SU-DHL-6 (cell line): ENCODE measurements around the gene RAP1GAP2.

Experiments used
- H2AFZ ChIP-seq: fragments of 200-600 bp; sonication (generic); 2 replicates; pipeline ENCODE4 v1.6.1; 2014; ENCODE audit warnings: low read depth, mild to moderate bottlenecking, moderate library complexity, mixed read lengths, antibody characterized with exemption, low read length; ENCODE audit not compliant: severe bottlenecking
- H3F3A ChIP-seq: fragments of 200-600 bp; shearing (Covaris generic); 2 replicates; pipeline ENCODE4 v1.6.0; 2016; ENCODE audit warnings: antibody characterized with exemption, mild to moderate bottlenecking; ENCODE audit not compliant: insufficient read depth
- H3K27ac ChIP-seq: fragments of 200-600 bp; sonication (generic); 2 replicates; pipeline ENCODE4 v1.5.1; 2016; ENCODE audit warnings: low read depth, mild to moderate bottlenecking, low read length, moderate library complexity, mixed read lengths
- H3K27me3 ChIP-seq: fragments of 200-600 bp; sonication (generic), shearing (Covaris generic); 2 replicates; pipeline ENCODE4 v1.6.0; 2014; ENCODE audit warnings: mild to moderate bottlenecking, low read length
- H3K36me3 ChIP-seq: fragments of 200-600 bp; sonication (generic); 2 replicates; pipeline ENCODE4 v1.6.1; 2014; ENCODE audit warnings: mild to moderate bottlenecking, low read length, mixed read lengths
- H3K4me2 ChIP-seq: fragments of 300-600, 200-600 bp; shearing (Covaris generic), sonication (generic); 2 replicates; pipeline ENCODE4 v1.6.0; 2014; ENCODE audit warnings: low read length, low read depth, mild to moderate bottlenecking; ENCODE audit not compliant: poor library complexity, severe bottlenecking
- H3K4me3 ChIP-seq: fragments of 200-600 bp; sonication (generic); 2 replicates; pipeline ENCODE4 v1.5.1; 2014; ENCODE audit warnings: antibody characterized with exemption, low read length, mild to moderate bottlenecking, mixed read lengths; ENCODE audit not compliant: insufficient read depth, poor library complexity, severe bottlenecking
- H3K79me2 ChIP-seq: fragments of 200-600 bp; sonication (generic); 2 replicates; pipeline ENCODE4 v1.6.1; 2014; ENCODE audit warnings: mild to moderate bottlenecking, low read length, moderate library complexity; ENCODE audit not compliant: insufficient read depth
- H3K9ac ChIP-seq: fragments of 200-600 bp; sonication (generic); 2 replicates; pipeline ENCODE4 v1.7.0; 2014; ENCODE audit warnings: mild to moderate bottlenecking, low read length
- H3K9me2 ChIP-seq: fragments of 200-600 bp; sonication (generic); replicated peaks from 2 replicates; pipeline ENCODE4 v1.6.1; 2014; ENCODE audit warnings: low read length; ENCODE audit not compliant: insufficient read depth
- H3K9me3 ChIP-seq: fragments of 200-600 bp; sonication (generic); 2 replicates; pipeline ENCODE4 v1.6.1; 2014; ENCODE audit warnings: low read length, mixed read lengths; ENCODE audit not compliant: insufficient read depth
- H4K20me1 ChIP-seq: fragments of 200-600 bp; sonication (generic); 2 replicates; pipeline ENCODE4 v1.6.1; 2014; ENCODE audit warnings: low read depth, mild to moderate bottlenecking, antibody characterized with exemption, low read length, moderate library complexity, mixed read lengths
- EZH2phosphoT487 ChIP-seq: fragments of 200-600 bp; sonication (generic), shearing (Covaris generic); conservative IDR thresholded peaks from 2 replicates; pipeline ENCODE4 v1.6.1; 2018; ENCODE audit warnings: mild to moderate bottlenecking, antibody characterized with exemption, low read length, moderate library complexity, mixed read lengths
- TF ChIP-seq, protein P1 (sequence below): fragments of 200-600 bp; sonication (generic); IDR thresholded peaks from one replicate; pipeline ENCODE4 v1.5.1; 2017; ENCODE audit warnings: antibody characterized with exemption, mild to moderate bottlenecking, low read length, moderate library complexity; ENCODE audit not compliant: insufficient read depth, poor library complexity, severe bottlenecking

The RAP1GAP2 gene

DNA sequence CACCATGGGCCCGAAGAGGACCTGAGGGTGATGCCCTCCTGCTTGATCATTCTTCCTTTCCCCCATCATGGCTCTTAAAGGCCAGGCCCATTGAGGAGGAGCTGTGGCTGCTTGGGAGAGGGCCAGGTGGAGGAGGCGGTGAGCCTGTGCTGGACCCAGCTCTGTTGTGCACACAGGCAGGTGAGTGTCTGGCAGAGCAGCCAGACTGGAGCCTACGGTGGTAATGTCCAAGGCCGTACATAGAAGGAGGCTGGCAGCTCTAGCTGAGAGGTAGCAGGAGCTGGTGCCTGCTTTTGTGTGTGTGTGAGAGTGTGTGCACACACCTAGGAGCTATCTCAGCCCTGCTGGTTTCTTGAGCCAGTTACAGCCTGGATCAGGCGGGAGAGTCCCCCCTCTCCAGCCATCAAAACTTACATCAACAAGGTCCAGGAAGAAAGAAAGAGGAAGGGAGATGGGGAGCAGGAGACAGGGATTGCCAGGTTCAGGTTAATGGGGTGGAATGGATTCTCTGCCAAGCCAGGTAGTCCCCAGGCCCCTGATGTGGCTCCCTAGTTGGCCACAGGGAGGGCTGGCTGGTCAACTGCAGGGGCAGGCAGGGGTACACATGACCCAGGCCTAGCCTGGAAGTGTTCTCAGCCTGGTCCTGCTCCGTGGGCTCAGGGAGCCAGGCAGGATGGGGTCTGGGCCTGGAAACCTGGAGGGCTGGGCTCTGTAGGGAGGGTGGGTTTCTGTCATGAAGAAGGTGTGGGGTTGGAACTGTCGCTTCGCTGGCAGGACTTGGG, 107.1 kb downstream of the RAP1GAP2 start:
- no peaks in the 10 kb centered on the region for H3K79me2 ChIP-seq
- H3K27ac ChIP-seq, result no peak overlapping the region
- TF ChIP-seq, protein P1, sequence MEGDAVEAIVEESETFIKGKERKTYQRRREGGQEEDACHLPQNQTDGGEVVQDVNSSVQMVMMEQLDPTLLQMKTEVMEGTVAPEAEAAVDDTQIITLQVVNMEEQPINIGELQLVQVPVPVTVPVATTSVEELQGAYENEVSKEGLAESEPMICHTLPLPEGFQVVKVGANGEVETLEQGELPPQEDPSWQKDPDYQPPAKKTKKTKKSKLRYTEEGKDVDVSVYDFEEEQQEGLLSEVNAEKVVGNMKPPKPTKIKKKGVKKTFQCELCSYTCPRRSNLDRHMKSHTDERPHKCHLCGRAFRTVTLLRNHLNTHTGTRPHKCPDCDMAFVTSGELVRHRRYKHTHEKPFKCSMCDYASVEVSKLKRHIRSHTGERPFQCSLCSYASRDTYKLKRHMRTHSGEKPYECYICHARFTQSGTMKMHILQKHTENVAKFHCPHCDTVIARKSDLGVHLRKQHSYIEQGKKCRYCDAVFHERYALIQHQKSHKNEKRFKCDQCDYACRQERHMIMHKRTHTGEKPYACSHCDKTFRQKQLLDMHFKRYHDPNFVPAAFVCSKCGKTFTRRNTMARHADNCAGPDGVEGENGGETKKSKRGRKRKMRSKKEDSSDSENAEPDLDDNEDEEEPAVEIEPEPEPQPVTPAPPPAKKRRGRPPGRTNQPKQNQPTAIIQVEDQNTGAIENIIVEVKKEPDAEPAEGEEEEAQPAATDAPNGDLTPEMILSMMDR, result no peak
- no peak for TF ChIP-seq EZH2phosphoT487
- H3K4me2 ChIP-seq, result no peak overlapping the region
- no peak overlapping the region for H3K4me3 ChIP-seq
- H3F3A ChIP-seq, result no peaks in the 10 kb centered on the region
- no peaks in the 10 kb centered on the region for H3K27me3 ChIP-seq
- H3K9me2 ChIP-seq, result no peaks in the 10 kb centered on the region
- no peaks in the 10 kb centered on the region for H3K9me3 ChIP-seq
- H2AFZ ChIP-seq, result no peak overlapping the region
- no peak overlapping the region for H3K9ac ChIP-seq
- no peaks in the 10 kb centered on the region for H4K20me1 ChIP-seq
- no peaks in the 10 kb centered on the region for H3K36me3 ChIP-seq

DNA sequence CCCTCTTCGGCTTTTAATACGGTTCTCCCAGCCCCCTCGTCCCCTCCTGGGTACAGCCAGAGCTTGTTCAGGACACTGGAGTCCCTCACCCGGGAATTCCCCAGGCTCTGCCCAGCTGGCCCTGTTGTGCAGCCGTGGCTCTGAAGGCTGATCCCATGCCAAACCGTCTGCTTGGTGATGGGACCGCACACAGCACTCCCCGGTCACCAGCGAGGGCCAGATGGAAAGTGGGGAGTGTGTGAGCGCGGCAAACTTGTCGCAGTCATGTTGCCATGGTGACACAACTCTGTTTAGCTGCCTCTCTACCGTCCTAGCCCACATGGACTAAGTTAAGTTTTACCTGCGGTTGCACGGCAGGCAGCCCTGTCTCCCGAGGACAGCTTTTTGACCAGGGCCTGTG, 107.9 kb downstream of the RAP1GAP2 start:
- H3K4me2 ChIP-seq, result no peak overlapping the region
- no peaks in the 10 kb centered on the region for H3K9me2 ChIP-seq
- H2AFZ ChIP-seq, result no peak overlapping the region
- TF ChIP-seq, protein P1, result no peak
- TF ChIP-seq EZH2phosphoT487, result no peak
- no peak overlapping the region for H3K4me3 ChIP-seq
- no peaks in the 10 kb centered on the region for H3K9me3 ChIP-seq
- H3K9ac ChIP-seq, result no peak overlapping the region
- no peak overlapping the region for H3K27ac ChIP-seq
- H3K36me3 ChIP-seq, result no peaks in the 10 kb centered on the region
- H3F3A ChIP-seq, result no peaks in the 10 kb centered on the region
- H3K79me2 ChIP-seq, result no peaks in the 10 kb centered on the region
- no peaks in the 10 kb centered on the region for H3K27me3 ChIP-seq
- no peaks in the 10 kb centered on the region for H4K20me1 ChIP-seq

DNA sequence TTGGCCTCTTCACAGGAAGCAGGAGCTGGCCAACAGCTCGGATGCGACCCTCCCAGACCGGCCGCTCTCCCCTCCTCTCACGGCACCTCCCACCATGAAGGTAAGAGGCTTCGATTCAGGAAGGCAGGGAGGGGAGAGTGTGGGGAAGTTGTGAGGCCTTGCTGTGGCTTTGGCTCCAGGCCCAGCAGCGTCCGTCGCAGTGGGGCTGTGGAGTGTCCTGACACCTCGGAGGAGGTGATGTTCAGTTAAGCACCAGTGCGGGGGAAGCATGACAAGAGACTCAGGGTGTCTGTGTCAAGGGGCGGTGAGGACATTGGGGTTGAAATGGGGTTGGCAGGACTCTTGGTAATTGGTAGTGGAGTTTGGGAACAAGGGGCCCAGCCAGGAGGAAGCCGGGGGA, 109.0 kb downstream of the RAP1GAP2 start:
- Histone ChIP-seq H3F3A (no peaks in the 10 kb centered on the region), H3K79me2 (no peaks in the 10 kb centered on the region), H3K4me2 (no peak overlapping the region), H3K27me3 (no peaks in the 10 kb centered on the region), H3K9ac (no peak overlapping the region), H4K20me1 (no peaks in the 10 kb centered on the region), H3K4me3 (no peak overlapping the region), H3K36me3 (no peaks in the 10 kb centered on the region), H2AFZ (no peak overlapping the region), H3K9me3 (no peaks in the 10 kb centered on the region), H3K27ac (no peak overlapping the region), H3K9me2 (no peaks in the 10 kb centered on the region)
- TF ChIP-seq EZH2phosphoT487, result no peak
